Measurements from ENCODE around the gene RNF111. TPM values are rescaled to one million over a fixed set of nuclear protein-coding genes. Genes with fewer than 3 reads are reported as not detected.
A peak's percentile ranks its signal among the peaks of the same experiment; 100 is the strongest.
"Not testable (repeated sequence)": the region's sequence is repeated elsewhere in the genome, so short reads cannot be mapped to it uniquely, and the experiment has no call there.

Gene RNF111
- total RNA-seq, 2 donors from 2014 or later, result 27.9 to 30.4 TPM

- Mint-ChIP-seq H3K27me3 (ENCODE audit: low read depth) (no peaks in the 10 kb centered on the region), H3K9me3 (peaks cover 2 to 11% of the 10 kb centered on the region in 2 donors), H3K27ac (no peak overlapping the region), H3K4me3 (no peak overlapping the region), H3K36me3 (ENCODE audit: insufficient read depth in 2 of 2) (peaks cover 24 to 43% of the 10 kb centered on the region in 2 donors), H3K4me1 (ENCODE audit: low read depth) (peaks cover 2% of the 10 kb centered on the region)
- DNase-seq (no peak), ATAC-seq (replicated peaks in 1 of 2) (no peak)
Measured at GRCh38 chr15:59131969-59132562, 144.6 kb downstream of the RNF111 start.

GRCh38 chr15:59133929-59134427, 146.5 kb downstream of the RNF111 start:
- H3K27ac Mint-ChIP-seq, result no peak overlapping the region
- no peak for DNase-seq
- H3K9me3 Mint-ChIP-seq, result peaks cover 1 to 2% of the 10 kb centered on the region in 2 donors
- H3K4me3 Mint-ChIP-seq, result no peak overlapping the region
- peaks cover 15 to 24% of the 10 kb centered on the region in 2 donors for H3K36me3 Mint-ChIP-seq (ENCODE audit: insufficient read depth in 2 of 2)
- peaks cover 15% of the 10 kb centered on the region for H3K4me1 Mint-ChIP-seq (ENCODE audit: low read depth)
- no peaks in the 10 kb centered on the region for H3K27me3 Mint-ChIP-seq (ENCODE audit: low read depth)
- ATAC-seq (replicated peaks in 1 of 2), result no peak

GRCh38 chr15:59137566-59137965, 150.1 kb downstream of the RNF111 start:
- Mint-ChIP-seq H3K27me3 (ENCODE audit: low read depth) (no peaks in the 10 kb centered on the region), H3K4me3 (no peak overlapping the region), H3K36me3 (ENCODE audit: insufficient read depth in 2 of 2) (peaks cover 2 to 11% of the 10 kb centered on the region in 2 donors), H3K4me1 (ENCODE audit: low read depth) (peaks cover 19% of the 10 kb centered on the region), H3K27ac (no peak overlapping the region), H3K9me3 (no peaks in the 10 kb centered on the region)
- ATAC-seq (replicated peaks in 1 of 2) (peak in 1 of 2 donors; percentile 43), DNase-seq (peak in 1 of 2 donors; percentile 12)

- peak; percentile 81 to 86 for ATAC-seq (replicated peaks in 1 of 2)
- Mint-ChIP-seq H3K4me1 (ENCODE audit: low read depth) (peaks cover 19% of the 10 kb centered on the region), H3K27me3 (ENCODE audit: low read depth) (no peaks in the 10 kb centered on the region), H3K9me3 (no peaks in the 10 kb centered on the region), H3K27ac (no peak overlapping the region), H3K36me3 (ENCODE audit: insufficient read depth in 2 of 2) (peaks cover 2 to 11% of the 10 kb centered on the region in 2 donors), H3K4me3 (no peak overlapping the region)
- peak; percentile 59 to 66 for DNase-seq
Measured at GRCh38 chr15:59138243-59138642, 150.8 kb downstream of the RNF111 start.

- Mint-ChIP-seq H3K36me3 (ENCODE audit: insufficient read depth in 2 of 2) (peaks cover 2 to 7% of the 10 kb centered on the region in 2 donors), H3K9me3 (no peaks in the 10 kb centered on the region), H3K4me3 (no peak overlapping the region), H3K27me3 (ENCODE audit: low read depth) (no peaks in the 10 kb centered on the region), H3K4me1 (ENCODE audit: low read depth) (peaks cover 19% of the 10 kb centered on the region), H3K27ac (no peak overlapping the region)
- no peak for ATAC-seq (replicated peaks in 1 of 2)
- no peak for DNase-seq
Measured at GRCh38 chr15:59140422-59141226, 153.2 kb downstream of the RNF111 start.

- H3K27me3 Mint-ChIP-seq (ENCODE audit: low read depth), result no peaks in the 10 kb centered on the region
- peaks cover 5% of the 10 kb centered on the region for H3K4me1 Mint-ChIP-seq (ENCODE audit: low read depth)
- no peak overlapping the region for H3K27ac Mint-ChIP-seq
- H3K4me3 Mint-ChIP-seq, result no peak overlapping the region
- no peaks in the 10 kb centered on the region for H3K9me3 Mint-ChIP-seq
- no peak for ATAC-seq (replicated peaks in 1 of 2)
- peaks cover 2 to 7% of the 10 kb centered on the region in 2 donors for H3K36me3 Mint-ChIP-seq (ENCODE audit: insufficient read depth in 2 of 2)
- DNase-seq, result no peak
Measured at GRCh38 chr15:59143281-59143680, 155.8 kb downstream of the RNF111 start.

GRCh38 chr15:59144594-59144993, 157.1 kb downstream of the RNF111 start:
- not testable (repeated sequence) for H3K36me3 Mint-ChIP-seq (ENCODE audit: insufficient read depth in 2 of 2); H3K4me3 Mint-ChIP-seq; H3K9me3 Mint-ChIP-seq; H3K4me1 Mint-ChIP-seq (ENCODE audit: low read depth); DNase-seq; ATAC-seq (replicated peaks in 1 of 2); H3K27me3 Mint-ChIP-seq (ENCODE audit: low read depth); H3K27ac Mint-ChIP-seq

Other genes with a start within 250 kb of the RNF111 start
- 100 to 1,000 TPM in 1 of 2 donors, 10 to 100 TPM in 1; 96.5 to 108 TPM for gene ADAM10, start 238.0 kb upstream of the RNF111 start, total RNA-seq
- gene MINDY2, start 216.4 kb upstream of the RNF111 start, total RNA-seq, result 10 to 100 TPM; 10.6 to 12.3 TPM
- 100 to 1,000 TPM; 114 to 115 TPM for gene SLTM, start 54.0 kb upstream of the RNF111 start, total RNA-seq
- 10 to 100 TPM; 65.9 to 77.8 TPM for gene CCNB2, start 117.5 kb downstream of the RNF111 start, total RNA-seq
- gene LDHAL6B, start 219.2 kb downstream of the RNF111 start, total RNA-seq, result not detected